Thoracic aorta (tissue), 2 donors: Measurements from ENCODE around the gene MVD. TPM values are rescaled to one million over a fixed set of nuclear protein-coding genes. Genes with fewer than 3 reads are reported as not detected.

Source experiments
- ATAC-seq: fragments of 150-250 bp; one replicate; pipeline ENCODE4 v1.8.0; 2017; ENCODE audit warnings: low read depth; ENCODE audit not compliant: insufficient number of reproducible peaks, low FRiP score
- DNase-seq: peaks from one replicate; pipeline ENCODE4 v3.0.0-alpha.2; 2020; ENCODE audit warnings: low spot score
- H3K27ac ChIP-seq, 2 donors: fragments of 200-600 bp; sonication (generic); 1 replicate in 1 of 2; 2 replicates in 1 of 2; pipeline ENCODE4 v1.5.1; 2016; ENCODE audit warnings: mild to moderate bottlenecking in 2 of 2, moderate library complexity in 2 of 2
- H3K27me3 ChIP-seq: fragments of 200-600 bp; sonication (generic); replicated peaks from 2 replicates; pipeline ENCODE4 v1.6.0; 2016; ENCODE audit warnings: mild to moderate bottlenecking; ENCODE audit not compliant: insufficient read depth
- H3K36me3 ChIP-seq: fragments of 200-600 bp; sonication (generic); one replicate; pipeline ENCODE4 v1.5.1; 2016
- H3K4me1 ChIP-seq, 2 donors: fragments of 200-600 bp; sonication (generic); 1 replicate in 1 of 2; 2 replicates in 1 of 2; pipeline versions ENCODE4 v1.5.1 to v1.6.0; 2016; ENCODE audit warnings: low read depth in 2 of 2, mild to moderate bottlenecking in 1 of 2; ENCODE audit not compliant: control insufficient read depth in 1 of 2
- H3K4me3 ChIP-seq: fragments of 200-600 bp; sonication (generic); 2 replicates; pipeline ENCODE4 v1.5.1; 2016; ENCODE audit warnings: mild to moderate bottlenecking
- H3K9me3 ChIP-seq: fragments of 200-600 bp; sonication (generic); 2 replicates; pipeline ENCODE4 v1.5.1; 2016
- total RNA-seq, 2 donors: library from RNA; depleted of rRNA; stranded (reverse); fragments of >200 nt; gene quantifications; one replicate each; pipeline versions ENCODE4 v1.1.0 to v1.2.3, GENCODE V29; 2016
- TF ChIP-seq, protein P1 (sequence below): fragments of 200-600 bp; sonication (generic); IDR thresholded peaks from one replicate; pipeline ENCODE4 v1.5.1; 2019; ENCODE audit warnings: antibody characterized with exemption

The MVD gene
- total RNA-seq, 2 donors from 2014 or later = 22.4 to 38.9 TPM

DNA sequence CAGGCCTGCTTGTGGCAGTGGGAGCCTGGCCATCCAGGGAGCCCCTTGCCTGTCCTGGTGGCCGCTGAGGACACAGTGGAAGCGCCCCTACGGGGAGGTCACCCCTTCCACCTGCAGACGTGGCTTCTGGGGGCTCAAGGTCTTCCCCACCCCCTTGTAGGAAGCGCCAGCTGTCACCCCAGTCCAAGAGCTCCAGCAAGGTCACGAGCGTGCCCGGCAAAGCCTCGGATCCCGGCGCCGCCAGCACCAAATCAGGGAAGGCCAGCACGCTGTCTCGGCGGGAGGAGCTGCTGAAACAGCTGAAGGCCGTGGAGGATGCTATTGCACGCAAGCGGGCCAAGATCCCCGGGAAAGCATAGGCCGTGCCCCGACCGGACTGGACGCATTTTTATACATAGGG lies 31.9 kb downstream of the MVD start:
- TF ChIP-seq, protein P1, sequence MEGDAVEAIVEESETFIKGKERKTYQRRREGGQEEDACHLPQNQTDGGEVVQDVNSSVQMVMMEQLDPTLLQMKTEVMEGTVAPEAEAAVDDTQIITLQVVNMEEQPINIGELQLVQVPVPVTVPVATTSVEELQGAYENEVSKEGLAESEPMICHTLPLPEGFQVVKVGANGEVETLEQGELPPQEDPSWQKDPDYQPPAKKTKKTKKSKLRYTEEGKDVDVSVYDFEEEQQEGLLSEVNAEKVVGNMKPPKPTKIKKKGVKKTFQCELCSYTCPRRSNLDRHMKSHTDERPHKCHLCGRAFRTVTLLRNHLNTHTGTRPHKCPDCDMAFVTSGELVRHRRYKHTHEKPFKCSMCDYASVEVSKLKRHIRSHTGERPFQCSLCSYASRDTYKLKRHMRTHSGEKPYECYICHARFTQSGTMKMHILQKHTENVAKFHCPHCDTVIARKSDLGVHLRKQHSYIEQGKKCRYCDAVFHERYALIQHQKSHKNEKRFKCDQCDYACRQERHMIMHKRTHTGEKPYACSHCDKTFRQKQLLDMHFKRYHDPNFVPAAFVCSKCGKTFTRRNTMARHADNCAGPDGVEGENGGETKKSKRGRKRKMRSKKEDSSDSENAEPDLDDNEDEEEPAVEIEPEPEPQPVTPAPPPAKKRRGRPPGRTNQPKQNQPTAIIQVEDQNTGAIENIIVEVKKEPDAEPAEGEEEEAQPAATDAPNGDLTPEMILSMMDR = no peak
- H3K36me3 ChIP-seq = peaks cover 60% of the 10 kb centered on the region
- no peaks in the 10 kb centered on the region for H3K9me3 ChIP-seq
- no peaks in the 10 kb centered on the region for H3K27me3 ChIP-seq
- no peak overlapping the region for H3K4me3 ChIP-seq
- DNase-seq (no peak), ATAC-seq (no peak)
- H3K4me1 ChIP-seq = peaks cover 0 to 10% of the 10 kb centered on the region in 2 donors
- H3K27ac ChIP-seq = no peak overlapping the region

DNA sequence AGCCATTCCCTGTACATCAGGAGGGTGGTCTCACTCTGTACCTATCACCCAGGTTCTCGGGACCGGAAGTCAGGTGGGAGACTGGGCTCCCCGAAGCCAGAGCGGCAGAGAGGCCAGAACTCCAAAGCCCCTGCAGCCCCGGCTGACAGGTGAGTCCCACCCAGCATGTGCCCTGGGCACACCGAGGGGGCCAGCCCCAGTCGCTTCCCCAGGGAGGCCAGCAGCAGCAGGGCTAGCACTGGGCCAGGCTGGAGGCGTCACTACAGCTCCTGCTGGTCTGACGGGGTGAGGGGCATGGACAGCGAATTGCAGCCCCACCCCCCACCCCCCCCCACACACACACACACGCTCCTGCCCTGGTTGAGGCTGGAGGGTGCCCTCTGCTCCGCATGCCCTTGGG lies 32.5 kb downstream of the MVD start:
- Histone ChIP-seq H3K36me3 (peaks cover 61% of the 10 kb centered on the region), H3K27ac (no peak overlapping the region), H3K9me3 (no peaks in the 10 kb centered on the region), H3K4me1 (peaks cover 0 to 10% of the 10 kb centered on the region in 2 donors), H3K27me3 (no peaks in the 10 kb centered on the region), H3K4me3 (no peak overlapping the region)
- DNase-seq (no peak), ATAC-seq (no peak)
- TF ChIP-seq, protein P1 = no peak

GRCh38 chr16:88629835-88630234 lies 33.1 kb downstream of the MVD start:
- H3K36me3 ChIP-seq = peaks cover 67% of the 10 kb centered on the region
- no peak for DNase-seq
- no peak for ATAC-seq

GRCh38 chr16:88628512-88628974 lies 34.3 kb downstream of the MVD start:
- Histone ChIP-seq H3K27ac (no peak overlapping the region), H3K9me3 (no peaks in the 10 kb centered on the region), H3K27me3 (no peaks in the 10 kb centered on the region), H3K4me1 (no peaks in the 10 kb centered on the region), H3K36me3 (peaks cover 80% of the 10 kb centered on the region), H3K4me3 (no peak overlapping the region)
- ATAC-seq = no peak
- TF ChIP-seq, protein P1 = no peak
- no peak for DNase-seq

More at GRCh38 chr16:88629835-88630234, 33.1 kb downstream of the MVD start:
- H3K27me3 ChIP-seq = no peaks in the 10 kb centered on the region
- H3K27ac ChIP-seq = no peak overlapping the region
- peaks cover 0 to 9% of the 10 kb centered on the region in 2 donors for H3K4me1 ChIP-seq
- no peaks in the 10 kb centered on the region for H3K9me3 ChIP-seq
- TF ChIP-seq, protein P1 = no peak
- H3K4me3 ChIP-seq = no peak overlapping the region

DNA sequence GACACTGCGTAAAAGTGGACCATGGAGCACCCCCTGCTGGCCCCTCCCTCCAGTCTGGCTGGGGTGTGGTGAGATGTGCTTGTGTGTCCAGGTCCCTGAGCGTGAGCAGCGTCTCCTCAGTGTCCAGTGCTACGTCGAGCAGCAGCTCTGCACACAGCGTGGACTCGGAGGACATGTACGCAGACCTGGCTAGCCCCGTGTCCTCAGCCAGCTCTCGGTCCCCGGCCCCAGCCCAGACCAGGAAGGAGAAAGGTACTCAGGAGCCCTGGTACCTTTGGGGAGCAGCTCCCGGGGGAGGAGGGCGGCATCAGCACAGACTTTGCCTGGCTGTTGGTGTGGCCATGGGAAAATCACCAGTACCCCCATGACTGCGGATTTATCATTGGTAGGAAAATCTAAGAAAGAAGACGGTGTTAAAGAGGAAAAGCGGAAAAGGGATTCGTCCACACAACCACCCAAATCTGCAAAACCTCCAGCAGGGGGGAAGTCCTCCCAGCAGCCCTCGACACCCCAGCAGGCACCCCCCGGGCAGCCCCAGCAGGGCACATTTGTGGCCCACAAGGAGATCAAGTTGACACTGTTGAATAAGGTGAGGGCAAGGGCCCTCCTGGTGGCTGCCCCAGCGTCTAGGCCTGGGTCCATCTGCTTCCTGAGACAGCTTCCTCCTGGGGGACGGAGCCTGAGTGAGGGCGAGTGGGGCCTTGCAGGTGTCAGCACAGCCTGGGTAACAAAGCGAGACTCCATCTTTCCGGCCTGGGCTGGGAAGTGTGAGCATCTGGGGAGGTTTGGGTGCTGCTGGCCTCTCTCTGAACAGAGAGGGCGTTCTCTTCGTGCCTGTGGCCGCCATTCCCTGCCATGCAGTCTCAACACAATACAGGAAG lies 35.1 kb downstream of the MVD start:
- H3K4me3 ChIP-seq = no peak overlapping the region
- ATAC-seq (no peak), DNase-seq (no peak)
- peaks cover 87% of the 10 kb centered on the region for H3K36me3 ChIP-seq
- H3K4me1 ChIP-seq = no peaks in the 10 kb centered on the region
- H3K27me3 ChIP-seq = no peaks in the 10 kb centered on the region
- H3K27ac ChIP-seq = no peak overlapping the region
- no peaks in the 10 kb centered on the region for H3K9me3 ChIP-seq
- TF ChIP-seq, protein P1 = no peak
